Measurements from ENCODE around the gene PCGF5.

The PCGF5 gene

GRCh38 chr10:91309711-91310110, 89.2 kb downstream of the PCGF5 start:
- no peak overlapping the region for H3K4me2 ChIP-seq (ENCODE audit: low read depth, low read length, poor library complexity, severe bottlenecking)

GRCh38 chr10:91311601-91312381, 91.3 kb downstream of the PCGF5 start:
- Histone ChIP-seq H3K9me3 (ENCODE audit: insufficient read depth, low read depth, low read length) (no peaks in the 10 kb centered on the region), H4K20me1 (ENCODE audit: insufficient read depth, low read length, poor library complexity, severe bottlenecking) (no peaks in the 10 kb centered on the region), H2AFZ (ENCODE audit: low read length) (no peak overlapping the region), H3F3A (ENCODE audit: low read depth) (no peaks in the 10 kb centered on the region), H3K27me3 (ENCODE audit: insufficient read depth, low read length, poor library complexity, severe bottlenecking) (no peaks in the 10 kb centered on the region), H3K4me2 (ENCODE audit: low read depth, low read length, poor library complexity, severe bottlenecking) (no peak overlapping the region), H3K79me2 (ENCODE audit: insufficient read depth, low read length) (no peaks in the 10 kb centered on the region), H3K4me1 (ENCODE audit: insufficient read depth, low read length, poor library complexity, severe bottlenecking) (no peaks in the 10 kb centered on the region), H3K4me3 (ENCODE audit: low read length, poor library complexity, severe bottlenecking) (no peak overlapping the region), H3K36me3 (ENCODE audit: insufficient read depth, low read length) (no peaks in the 10 kb centered on the region), H3K9me2 (replicated peaks; ENCODE audit: low read depth, low read length) (no peaks in the 10 kb centered on the region), H3K9ac (ENCODE audit: low read depth, low read length, poor library complexity, severe bottlenecking) (no peak overlapping the region)
- TF ChIP-seq CTCF (conservative IDR thresholded peaks at IDR 0.05; ENCODE audit: low read length), result no peak
- no peak for TF ChIP-seq EZH2phosphoT487 (IDR thresholded peaks at IDR 0.05; ENCODE audit: borderline replicate concordance)

More at GRCh38 chr10:91309711-91310110, 89.2 kb downstream of the PCGF5 start:
- Histone ChIP-seq H3F3A (ENCODE audit: low read depth) (no peaks in the 10 kb centered on the region), H4K20me1 (ENCODE audit: insufficient read depth, low read length, poor library complexity, severe bottlenecking) (no peaks in the 10 kb centered on the region), H3K9ac (ENCODE audit: low read depth, low read length, poor library complexity, severe bottlenecking) (no peak overlapping the region), H3K4me3 (ENCODE audit: low read length, poor library complexity, severe bottlenecking) (no peak overlapping the region), H3K36me3 (ENCODE audit: insufficient read depth, low read length) (no peaks in the 10 kb centered on the region), H3K79me2 (ENCODE audit: insufficient read depth, low read length) (no peaks in the 10 kb centered on the region), H3K4me1 (ENCODE audit: insufficient read depth, low read length, poor library complexity, severe bottlenecking) (no peaks in the 10 kb centered on the region), H2AFZ (ENCODE audit: low read length) (no peak overlapping the region), H3K9me2 (replicated peaks; ENCODE audit: low read depth, low read length) (no peaks in the 10 kb centered on the region), H3K27me3 (ENCODE audit: insufficient read depth, low read length, poor library complexity, severe bottlenecking) (no peaks in the 10 kb centered on the region), H3K9me3 (ENCODE audit: insufficient read depth, low read depth, low read length) (no peaks in the 10 kb centered on the region)
- TF ChIP-seq CTCF (conservative IDR thresholded peaks at IDR 0.05; ENCODE audit: low read length) (no peak), EZH2phosphoT487 (IDR thresholded peaks at IDR 0.05; ENCODE audit: borderline replicate concordance) (no peak)

GRCh38 chr10:91312382-91312733, 91.9 kb downstream of the PCGF5 start:
- Histone ChIP-seq H4K20me1 (ENCODE audit: insufficient read depth, low read length, poor library complexity, severe bottlenecking) (no peaks in the 10 kb centered on the region), H3F3A (ENCODE audit: low read depth) (no peaks in the 10 kb centered on the region), H3K9me2 (replicated peaks; ENCODE audit: low read depth, low read length) (no peaks in the 10 kb centered on the region), H3K36me3 (ENCODE audit: insufficient read depth, low read length) (no peaks in the 10 kb centered on the region), H3K9ac (ENCODE audit: low read depth, low read length, poor library complexity, severe bottlenecking) (no peak overlapping the region), H3K9me3 (ENCODE audit: insufficient read depth, low read depth, low read length) (no peaks in the 10 kb centered on the region), H3K4me2 (ENCODE audit: low read depth, low read length, poor library complexity, severe bottlenecking) (no peak overlapping the region), H3K79me2 (ENCODE audit: insufficient read depth, low read length) (no peaks in the 10 kb centered on the region), H3K27me3 (ENCODE audit: insufficient read depth, low read length, poor library complexity, severe bottlenecking) (no peaks in the 10 kb centered on the region), H3K4me1 (ENCODE audit: insufficient read depth, low read length, poor library complexity, severe bottlenecking) (no peaks in the 10 kb centered on the region), H3K4me3 (ENCODE audit: low read length, poor library complexity, severe bottlenecking) (no peak overlapping the region), H2AFZ (ENCODE audit: low read length) (no peak overlapping the region)
- TF ChIP-seq CTCF (conservative IDR thresholded peaks at IDR 0.05; ENCODE audit: low read length), result no peak
